Dendritic cell treated with granulocyte-macrophage colony-stimulating factor and Interleukin-4, amounts not matched to agents 40 ng/mL and 50 ng/mL, for 4 days (primary cell): ENCODE results near the gene PLIN5.
A peak's percentile ranks its signal among the peaks of the same experiment; 100 is the strongest.

Experiments
- H3K27ac Mint-ChIP-seq: one replicate; pipeline ENCODE4 v1.8.0; 2022; ENCODE audit warnings: mild to moderate bottlenecking, mixed read lengths
- H3K27me3 Mint-ChIP-seq: one replicate; pipeline ENCODE4 v1.8.0; 2022; ENCODE audit warnings: mild to moderate bottlenecking, mixed read lengths
- H3K36me3 Mint-ChIP-seq: one replicate; pipeline ENCODE4 v1.8.0; 2022; ENCODE audit warnings: low read depth, mixed read lengths
- H3K4me1 Mint-ChIP-seq: one replicate; pipeline ENCODE4 v1.8.0; 2022; ENCODE audit warnings: low read depth, mixed read lengths
- H3K4me3 Mint-ChIP-seq: one replicate; pipeline ENCODE4 v1.8.0; 2022; ENCODE audit warnings: mild to moderate bottlenecking, moderate library complexity, mixed read lengths
- H3K9me3 Mint-ChIP-seq: one replicate; pipeline ENCODE4 v1.8.0; 2022; ENCODE audit warnings: mixed read lengths
- intact Hi-C: fragments of 100-400 bp; cut with micrococcal nuclease; formaldehyde crosslinking; loops from one replicate; pipeline ENCODE4 v1.15.0; 2022

Gene PLIN5

GRCh38 chr19:4492337-4493103 lies 42.5 kb downstream of the PLIN5 start:
- Mint-ChIP-seq H3K27ac (no peak overlapping the region), H3K27me3 (no peaks in the 10 kb centered on the region), H3K4me1 (no peaks in the 10 kb centered on the region), H3K36me3 (peaks cover under 1% of the 10 kb centered on the region), H3K4me3 (no peak overlapping the region), H3K9me3 (no peaks in the 10 kb centered on the region)
- intact Hi-C loops: no loop called here

- no peak overlapping the region for H3K4me3 Mint-ChIP-seq
- no peaks in the 10 kb centered on the region for H3K4me1 Mint-ChIP-seq
- peaks cover 12% of the 10 kb centered on the region for H3K36me3 Mint-ChIP-seq
- intact Hi-C loops: no loop called here
- H3K27ac Mint-ChIP-seq: no peak overlapping the region
- H3K27me3 Mint-ChIP-seq: no peaks in the 10 kb centered on the region
- no peaks in the 10 kb centered on the region for H3K9me3 Mint-ChIP-seq
Measured at GRCh38 chr19:4491446-4491845, 43.6 kb downstream of the PLIN5 start.

GRCh38 chr19:4488496-4488895 lies 46.5 kb downstream of the PLIN5 start:
- H3K36me3 Mint-ChIP-seq: peaks cover 35% of the 10 kb centered on the region
- no peaks in the 10 kb centered on the region for H3K27me3 Mint-ChIP-seq
- no peaks in the 10 kb centered on the region for H3K9me3 Mint-ChIP-seq
- H3K4me3 Mint-ChIP-seq: no peak overlapping the region
- H3K4me1 Mint-ChIP-seq: no peaks in the 10 kb centered on the region
- no peak overlapping the region for H3K27ac Mint-ChIP-seq
- intact Hi-C loops: no loop called here

GRCh38 chr19:4487572-4487971 lies 47.5 kb downstream of the PLIN5 start:
- H3K27ac Mint-ChIP-seq: no peak overlapping the region
- H3K4me3 Mint-ChIP-seq: no peak overlapping the region
- no peaks in the 10 kb centered on the region for H3K27me3 Mint-ChIP-seq
- H3K9me3 Mint-ChIP-seq: no peaks in the 10 kb centered on the region
- intact Hi-C loops: no loop called here
- no peaks in the 10 kb centered on the region for H3K4me1 Mint-ChIP-seq
- H3K36me3 Mint-ChIP-seq: peaks cover 44% of the 10 kb centered on the region

- intact Hi-C loops: no loop called here
- H3K36me3 Mint-ChIP-seq: peaks cover 85% of the 10 kb centered on the region
- H3K27ac Mint-ChIP-seq: no peak overlapping the region
- no peak overlapping the region for H3K4me3 Mint-ChIP-seq
- H3K4me1 Mint-ChIP-seq: no peaks in the 10 kb centered on the region
- H3K27me3 Mint-ChIP-seq: no peaks in the 10 kb centered on the region
- H3K9me3 Mint-ChIP-seq: no peaks in the 10 kb centered on the region
Measured at GRCh38 chr19:4483385-4483784, 51.6 kb downstream of the PLIN5 start.

GRCh38 chr19:4482721-4483364 lies 52.2 kb downstream of the PLIN5 start:
- H3K27me3 Mint-ChIP-seq: no peaks in the 10 kb centered on the region
- peaks cover 90% of the 10 kb centered on the region for H3K36me3 Mint-ChIP-seq
- no peak overlapping the region for H3K27ac Mint-ChIP-seq
- intact Hi-C loops: no loop called here
- no peaks in the 10 kb centered on the region for H3K9me3 Mint-ChIP-seq
- no peaks in the 10 kb centered on the region for H3K4me1 Mint-ChIP-seq
- no peak overlapping the region for H3K4me3 Mint-ChIP-seq

- Mint-ChIP-seq H3K4me3 (no peak overlapping the region), H3K4me1 (peaks cover 25% of the 10 kb centered on the region), H3K27ac (no peak overlapping the region), H3K36me3 (peaks cover 73% of the 10 kb centered on the region), H3K9me3 (no peaks in the 10 kb centered on the region), H3K27me3 (no peaks in the 10 kb centered on the region)
- intact Hi-C loops: no loop called here
Measured at GRCh38 chr19:4477034-4477801, 57.8 kb downstream of the PLIN5 start.

- no peak overlapping the region for H3K27ac Mint-ChIP-seq
- H3K4me1 Mint-ChIP-seq: peaks cover 33% of the 10 kb centered on the region
- H3K4me3 Mint-ChIP-seq: peak overlapping the region; percentile 74
- H3K27me3 Mint-ChIP-seq: no peaks in the 10 kb centered on the region
- peaks cover 48% of the 10 kb centered on the region for H3K36me3 Mint-ChIP-seq
- intact Hi-C loops: loop anchor here (5.0 kb wide), 2 partner anchors 72 to 227 kb away; partner anchors contain the start of genes CHAF1A, SH3GL1 and YJU2
- H3K9me3 Mint-ChIP-seq: no peaks in the 10 kb centered on the region
Measured at GRCh38 chr19:4474514-4475022, 60.5 kb downstream of the PLIN5 start.

GRCh38 chr19:4473763-4474513 lies 61.1 kb downstream of the PLIN5 start:
- H3K36me3 Mint-ChIP-seq: peaks cover 41% of the 10 kb centered on the region
- H3K9me3 Mint-ChIP-seq: no peaks in the 10 kb centered on the region
- peak overlapping the region; percentile 64 for H3K27ac Mint-ChIP-seq
- no peaks in the 10 kb centered on the region for H3K27me3 Mint-ChIP-seq
- intact Hi-C loops: loop anchor here (5.0 kb wide), 2 partner anchors 72 to 227 kb away; partner anchors contain the start of genes CHAF1A, SH3GL1 and YJU2
- H3K4me1 Mint-ChIP-seq: peaks cover 33% of the 10 kb centered on the region
- peak overlapping the region; percentile 74 for H3K4me3 Mint-ChIP-seq

- no peaks in the 10 kb centered on the region for H3K9me3 Mint-ChIP-seq
- intact Hi-C loops: loop anchor here (5.0 kb wide), 2 partner anchors 71 to 226 kb away; partner anchors contain the start of genes CHAF1A, SH3GL1 and YJU2
- H3K36me3 Mint-ChIP-seq: peaks cover 34% of the 10 kb centered on the region
- peak overlapping the region; percentile 64 for H3K27ac Mint-ChIP-seq
- H3K27me3 Mint-ChIP-seq: no peaks in the 10 kb centered on the region
- H3K4me1 Mint-ChIP-seq: peaks cover 33% of the 10 kb centered on the region
- peak overlapping the region; percentile 74 for H3K4me3 Mint-ChIP-seq
Measured at GRCh38 chr19:4473011-4473762, 61.8 kb downstream of the PLIN5 start.
